K562 (cell line): ENCODE data around the gene DLGAP1. TPM values are rescaled to one million over a fixed set of nuclear protein-coding genes. Genes with fewer than 3 reads are reported as not detected.
A peak's percentile ranks its signal among the peaks of the same experiment; 100 is the strongest.

Experiments
- MAZ ChIP-seq, 2 experiments: fragments of 450-650 bp in 1 of 2; sonication (generic) in 1 of 2; formaldehyde crosslinking; IDR thresholded peaks in 1 of 2; conservative IDR thresholded peaks in 1 of 2; 2 replicates each; pipeline versions ENCODE4 v1.4.0 to v1.5.0; 2020; ENCODE audit warnings: mild to moderate bottlenecking in 1 of 2, missing genetic modification reagents in 1 of 2
- MTA2 ChIP-seq: fragments of 450-650 bp; IDR thresholded peaks from 2 replicates; pipeline ENCODE4 v1.6.1; 2016; ENCODE audit warnings: low read depth
- NFXL1 ChIP-seq: fragments of 450-650 bp; formaldehyde crosslinking; IDR thresholded peaks from 2 replicates; pipeline ENCODE4 v1.4.0; 2021; ENCODE audit warnings: mild to moderate bottlenecking
- PHB ChIP-seq: fragments of 250-450 bp; sonication (Bioruptor Pico); IDR thresholded peaks from 2 replicates; pipeline ENCODE4 v1.5.0; 2021
- PHTF2 ChIP-seq: fragments of 250-450 bp; sonication (Bioruptor Pico); IDR thresholded peaks from 2 replicates; pipeline ENCODE4 v1.5.0; 2021; ENCODE audit warnings: mild to moderate bottlenecking
- POLR2G ChIP-seq: fragments of 200-400 bp; formaldehyde crosslinking; IDR thresholded peaks from 2 replicates; pipeline ENCODE4 v1.6.1; 2017; ENCODE audit warnings: low read depth, mild to moderate bottlenecking, antibody characterized with exemption, low read length, moderate library complexity
- RBFOX2 ChIP-seq: fragments of 200-400 bp; formaldehyde crosslinking; IDR thresholded peaks from 2 replicates; pipeline ENCODE4 v1.6.1; 2017; ENCODE audit warnings: low read depth, mild to moderate bottlenecking, low read length, moderate library complexity
- RFX7 ChIP-seq: fragments of 250-450 bp; sonication (Bioruptor Pico); IDR thresholded peaks from 2 replicates; pipeline ENCODE4 v1.5.1; 2021; ENCODE audit warnings: mild to moderate bottlenecking
- RNF2 ChIP-seq: sonication (generic); IDR thresholded peaks from 2 replicates; pipeline ENCODE4 v1.6.1; 2016
- SMAD3 ChIP-seq: fragments of 450-650 bp; formaldehyde crosslinking; conservative IDR thresholded peaks from 2 replicates; pipeline ENCODE4 v1.4.0; 2020; ENCODE audit warnings: mild to moderate bottlenecking
- TAF7 ChIP-seq: fragments of 450-650 bp; IDR thresholded peaks from 2 replicates; pipeline ENCODE4 v1.6.1; 2016; ENCODE audit warnings: missing genetic modification characterization, missing compliant biosample characterization
- TAF9B ChIP-seq: fragments of 450-650 bp; IDR thresholded peaks from 2 replicates; pipeline ENCODE4 v1.6.1; 2018; ENCODE audit warnings: mild to moderate bottlenecking; ENCODE audit not compliant: partially characterized antibody
- TAL1 ChIP-seq: fragments of 450-650 bp; IDR thresholded peaks from 2 replicates; pipeline ENCODE4 v1.6.1; 2016; ENCODE audit warnings: mild to moderate bottlenecking
- TARDBP ChIP-seq: fragments of 450-650 bp; IDR thresholded peaks from 2 replicates; pipeline ENCODE4 v1.6.1; 2016
- TOE1 ChIP-seq, 2 experiments: fragments of 450-650 bp in 1 of 2; sonication (generic) in 1 of 2; formaldehyde crosslinking in 1 of 2; IDR thresholded peaks; 2 replicates each; pipeline versions ENCODE4 v1.7.1 to v1.8.0; 2016 to 2022; ENCODE audit warnings: borderline replicate concordance in 2 of 2, mild to moderate bottlenecking in 2 of 2, antibody characterized with exemption in 1 of 2, inconsistent platforms in 1 of 2, low read depth in 1 of 2, missing genetic modification reagents in 1 of 2, moderate library complexity in 1 of 2
- ZBED1 ChIP-seq: IDR thresholded peaks from 2 replicates; pipeline ENCODE4 v1.6.1; 2014
- ZNF12 ChIP-seq: sonication (generic); formaldehyde crosslinking; IDR thresholded peaks from 2 replicates; pipeline ENCODE4 v1.4.0; 2020; ENCODE audit warnings: mild to moderate bottlenecking, missing genetic modification reagents
- ZNF143 ChIP-seq: sonication (generic); formaldehyde crosslinking; IDR thresholded peaks from 2 replicates; pipeline ENCODE4 v1.9.0; 2022; ENCODE audit warnings: mild to moderate bottlenecking, missing genetic modification reagents
- ZNF347 ChIP-seq: fragments of 450-650 bp; formaldehyde crosslinking; IDR thresholded peaks from 2 replicates; pipeline ENCODE4 v1.4.0; 2020; ENCODE audit warnings: low read depth, mild to moderate bottlenecking, moderate library complexity
- ZNF41 ChIP-seq: fragments of 250-450 bp; sonication (Bioruptor Pico); conservative IDR thresholded peaks from 2 replicates; pipeline ENCODE4 v1.4.0; 2020; ENCODE audit warnings: mild to moderate bottlenecking
- ZNF507 ChIP-seq: conservative IDR thresholded peaks from 2 replicates; pipeline ENCODE4 v1.6.1; 2017; ENCODE audit warnings: missing genetic modification characterization, missing compliant biosample characterization
- ZNF511 ChIP-seq: sonication (generic); formaldehyde crosslinking; IDR thresholded peaks from 2 replicates; pipeline ENCODE4 v1.8.0; 2022; ENCODE audit warnings: mild to moderate bottlenecking, missing genetic modification reagents
- ZNF780A ChIP-seq: fragments of 250-450 bp; sonication (Bioruptor Pico); IDR thresholded peaks from 2 replicates; pipeline ENCODE4 v1.5.0; 2021; ENCODE audit warnings: mild to moderate bottlenecking
- polyA plus RNA-seq, 8 experiments: library from polyadenylated mRNA; depleted of rRNA in 4 of 8; stranded (reverse) in 5 of 8; unstranded in 3 of 8; fragments of >200 nt; fragmentation: Nextera tagmentation in 2 of 8; fragmentation: Illumina TruSeq in 1 of 8; extraction: Ambion mirVana in 2 of 8; extraction: Trizol in 1 of 8; gene quantifications; 2 replicates each; pipeline versions ENCODE4 v1.2.1 to v1.2.3, GENCODE V29; 2011 to 2014; ENCODE audit warnings: inconsistent platforms in 1 of 8, missing spikeins in 1 of 8
- total RNA-seq, 7 experiments: library from RNA; depleted of rRNA in 6 of 7; stranded (reverse); fragments of >200 nt in 6 of 7; fragmentation: Illumina TruSeq in 2 of 7; extraction: Trizol in 2 of 7; gene quantifications; 2 replicates each; pipeline versions ENCODE4 v1.2.1 to v1.2.3, GENCODE V29; 2011 to 2021; ENCODE audit warnings: low replicate concordance in 1 of 7
- TF ChIP-seq, protein P1 (sequence below): fragments of 450-650 bp; formaldehyde crosslinking; IDR thresholded peaks from 2 replicates; pipeline ENCODE4 v1.4.0; 2020; ENCODE audit warnings: mild to moderate bottlenecking, moderate library complexity
- TF ChIP-seq, protein P2 (sequence below), 2 experiments: fragments of 250-450 bp in 1 of 2; fragments of 450-650 bp in 1 of 2; sonication (Bioruptor Pico) in 1 of 2; IDR thresholded peaks; 2 replicates each; pipeline versions ENCODE4 v1.6.1 to v1.8.0; 2016 to 2021; ENCODE audit warnings: mild to moderate bottlenecking in 2 of 2, moderate library complexity in 2 of 2, missing compliant biosample characterization in 1 of 2, missing genetic modification characterization in 1 of 2
- TF ChIP-seq, protein P3 (sequence below): fragments of 450-650 bp; conservative IDR thresholded peaks from 2 replicates; pipeline ENCODE4 v1.6.1; 2016; ENCODE audit warnings: missing genetic modification characterization, low read depth, mild to moderate bottlenecking, control low read depth, missing compliant biosample characterization

DLGAP1 gene
- total and polyA plus RNA-seq, 9 of the 15 experiments (the other 6 are each of a cell fraction or from before 2014, with no cell fraction given): 0.04 to 0.22 (median 0.08) TPM

GRCh38 chr18:3653851-3654441 is 801.2 kb downstream of the DLGAP1 start (continued):
- no peak for TF ChIP-seq ZNF511 (CRISPR knock-in tag)
- TF ChIP-seq MTA2: no peak
- no peak for TF ChIP-seq PHTF2
- no peak for TF ChIP-seq TOE1 (IDR thresholded peaks at IDR 0.05; ENCODE audit: borderline replicate concordance)
- no peak for TF ChIP-seq TOE1 (CRISPR knock-in tag; IDR thresholded peaks at IDR 0.05; ENCODE audit: borderline replicate concordance, low read depth)
- TF ChIP-seq, protein P1, sequence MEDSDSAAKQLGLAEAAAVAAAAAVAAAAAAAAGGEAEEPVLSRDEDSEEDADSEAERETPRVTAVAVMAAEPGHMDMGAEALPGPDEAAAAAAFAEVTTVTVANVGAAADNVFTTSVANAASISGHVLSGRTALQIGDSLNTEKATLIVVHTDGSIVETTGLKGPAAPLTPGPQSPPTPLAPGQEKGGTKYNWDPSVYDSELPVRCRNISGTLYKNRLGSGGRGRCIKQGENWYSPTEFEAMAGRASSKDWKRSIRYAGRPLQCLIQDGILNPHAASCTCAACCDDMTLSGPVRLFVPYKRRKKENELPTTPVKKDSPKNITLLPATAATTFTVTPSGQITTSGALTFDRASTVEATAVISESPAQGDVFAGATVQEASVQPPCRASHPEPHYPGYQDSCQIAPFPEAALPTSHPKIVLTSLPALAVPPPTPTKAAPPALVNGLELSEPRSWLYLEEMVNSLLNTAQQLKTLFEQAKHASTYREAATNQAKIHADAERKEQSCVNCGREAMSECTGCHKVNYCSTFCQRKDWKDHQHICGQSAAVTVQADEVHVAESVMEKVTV: 0 out of 2 replicates have a peak, but pooled peaks have one; percentile 28
- TF ChIP-seq ZNF12: no peak
- no peak for TF ChIP-seq ZNF507 (tag)
- TF ChIP-seq ZNF347 (CRISPR knock-in tag): no peak
- TF ChIP-seq ZNF780A (CRISPR knock-in tag): 0 out of 2 replicates have a peak, but pooled peaks have one; percentile 59
- no peak; the same call in 1 of the 2 replicates for TF ChIP-seq TAF7
- TF ChIP-seq RNF2: peak; percentile 39; the same call in 1 of the 2 replicates
- peak; percentile 14; the same call in 1 of the 2 replicates for TF ChIP-seq PHB (CRISPR knock-in tag)
- TF ChIP-seq TAL1: no peak
- no peak for TF ChIP-seq RFX7
- TF ChIP-seq ZNF143 (CRISPR knock-in tag): no peak
- TF ChIP-seq MAZ (CRISPR knock-in tag; conservative IDR thresholded peaks at IDR 0.05 in 1 of 2, IDR thresholded peaks at IDR 0.05 in 1 of 2): peak in 1 of 2 experiments; percentile 57; a peak in 3 of 4 replicates
- TF ChIP-seq TARDBP: no peak
- no peak for TF ChIP-seq ZBED1
- TF ChIP-seq SMAD3 (CRISPR knock-in tag): peak; percentile 61; the same call in 1 of the 2 replicates
- TF ChIP-seq, protein P2, sequence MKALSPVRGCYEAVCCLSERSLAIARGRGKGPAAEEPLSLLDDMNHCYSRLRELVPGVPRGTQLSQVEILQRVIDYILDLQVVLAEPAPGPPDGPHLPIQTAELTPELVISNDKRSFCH (CRISPR knock-in tag; IDR thresholded peaks at IDR 0.05): no peak
- TF ChIP-seq, protein P2 (tag; IDR thresholded peaks at IDR 0.05): peak; percentile 93
- TF ChIP-seq, protein P3, sequence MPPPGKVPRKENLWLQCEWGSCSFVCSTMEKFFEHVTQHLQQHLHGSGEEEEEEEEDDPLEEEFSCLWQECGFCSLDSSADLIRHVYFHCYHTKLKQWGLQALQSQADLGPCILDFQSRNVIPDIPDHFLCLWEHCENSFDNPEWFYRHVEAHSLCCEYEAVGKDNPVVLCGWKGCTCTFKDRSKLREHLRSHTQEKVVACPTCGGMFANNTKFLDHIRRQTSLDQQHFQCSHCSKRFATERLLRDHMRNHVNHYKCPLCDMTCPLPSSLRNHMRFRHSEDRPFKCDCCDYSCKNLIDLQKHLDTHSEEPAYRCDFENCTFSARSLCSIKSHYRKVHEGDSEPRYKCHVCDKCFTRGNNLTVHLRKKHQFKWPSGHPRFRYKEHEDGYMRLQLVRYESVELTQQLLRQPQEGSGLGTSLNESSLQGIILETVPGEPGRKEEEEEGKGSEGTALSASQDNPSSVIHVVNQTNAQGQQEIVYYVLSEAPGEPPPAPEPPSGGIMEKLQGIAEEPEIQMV (tag): peak; percentile 35; the same call in 1 of the 2 replicates
- TF ChIP-seq TAF9B: no peak
- peak; percentile 71 for TF ChIP-seq ZNF41
- 0 out of 2 replicates have a peak, but pooled peaks have one; percentile 57 for TF ChIP-seq POLR2G
- TF ChIP-seq RBFOX2: peak; percentile 73
- no peak for TF ChIP-seq NFXL1 (CRISPR knock-in tag)
